ENCODE results near the gene RASAL2. TPM values are rescaled to one million over a fixed set of nuclear protein-coding genes. Genes with fewer than 3 reads are reported as not detected.
A peak's percentile ranks its signal among the peaks of the same experiment; 100 is the strongest.

RASAL2 gene
- total RNA-seq, 1 experiment from 2014 or later, result 22.2 TPM

DNA sequence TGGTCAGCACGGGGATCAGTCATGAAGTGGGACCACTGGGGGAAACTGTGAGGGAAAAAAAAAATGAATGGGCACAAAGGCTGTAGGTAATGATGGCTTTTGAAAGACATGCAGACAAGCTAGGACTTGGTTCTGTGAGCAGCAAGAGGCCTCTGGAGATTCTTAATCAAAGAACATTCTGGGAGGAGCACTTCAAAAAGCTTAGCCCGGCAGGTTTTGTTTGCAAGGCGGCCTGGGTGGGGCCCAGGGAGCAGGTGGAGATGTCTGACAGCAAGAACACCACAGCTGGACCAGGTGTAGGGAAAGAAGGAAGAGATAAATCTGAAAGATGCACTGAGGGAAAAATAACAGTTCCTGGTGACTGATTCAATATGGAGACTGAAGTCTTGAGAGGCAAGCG, 425.0 kb downstream of the RASAL2 start:
- Histone ChIP-seq H4K8ac (replicated peaks; ENCODE audit: insufficient read length, low read depth, low read length) (no peak overlapping the region), H2AK5ac (ENCODE audit: insufficient read length, low read length) (no peak overlapping the region), H3K27me3 (ENCODE audit: insufficient read depth, low read length) (no peaks in the 10 kb centered on the region), H3K4me1 (ENCODE audit: insufficient read depth, low read length) (no peaks in the 10 kb centered on the region), H3K14ac (ENCODE audit: insufficient read depth, low read length) (no peak overlapping the region), H2BK12ac (ENCODE audit: insufficient read length, low read depth, low read length) (no peak overlapping the region), H3K27ac (ENCODE audit: insufficient read length, low read depth, low read length) (no peak overlapping the region), H2BK15ac (ENCODE audit: low read depth, low read length) (no peak overlapping the region), H4K5ac (ENCODE audit: insufficient read length, low read depth, low read length) (no peak overlapping the region), H2BK20ac (ENCODE audit: low read depth, low read length, poor library complexity, severe bottlenecking) (no peak overlapping the region), H3K4ac (ENCODE audit: low read depth, low read length) (no peak overlapping the region), H3K79me2 (ENCODE audit: insufficient read depth, low read length) (no peaks in the 10 kb centered on the region), H3K79me1 (ENCODE audit: insufficient read depth, low read depth, low read length, poor library complexity, severe bottlenecking) (no peaks in the 10 kb centered on the region), H3K9me3 (ENCODE audit: control insufficient read depth, low read depth, low read length) (no peaks in the 10 kb centered on the region), H3K9ac (ENCODE audit: extremely low read depth, insufficient read length, low read length) (no peak overlapping the region), H3K56ac (ENCODE audit: insufficient read length, low read depth, low read length) (no peak overlapping the region), H3K23me2 (ENCODE audit: insufficient read length, low read depth, low read length, poor library complexity, severe bottlenecking) (no peaks in the 10 kb centered on the region), H2BK120ac (ENCODE audit: low read depth, low read length, poor library complexity, severe bottlenecking) (no peak overlapping the region), H3K18ac (ENCODE audit: insufficient read length, low read depth, low read length) (no peak overlapping the region), H4K91ac (ENCODE audit: insufficient read length, low read depth, low read length) (no peak overlapping the region), H2BK5ac (ENCODE audit: insufficient read length, low read length) (no peak overlapping the region), H3K23ac (ENCODE audit: insufficient read length, low read depth, low read length) (no peak overlapping the region), H3T11ph (ENCODE audit: low read length) (no peak overlapping the region), H2AFZ (ENCODE audit: low read length) (no peak overlapping the region), H3K4me2 (ENCODE audit: insufficient read depth, insufficient read length, low read length) (no peak overlapping the region), H4K20me1 (ENCODE audit: control insufficient read depth, insufficient read depth, insufficient read length) (no peaks in the 10 kb centered on the region)
- Mint-ChIP-seq H3K36me3 (ENCODE audit: insufficient read depth in 1 of 3, low read depth in 3 of 3) (no peaks in the 10 kb centered on the region), H3K27ac (peak overlapping the region in 1 of 3 experiments; percentile 32; a peak in 1 of 7 replicates), H3K27me3 (ENCODE audit: low read depth) (no peaks in the 10 kb centered on the region), H3K9me3 (no peaks in the 10 kb centered on the region; a peak in 1 of 5 replicates), H3K4me3 (no peak overlapping the region), H3K4me1 (peaks cover 4 to 8% of the 10 kb centered on the region in 2 experiments)
- no peak for DNase-seq
- TF ChIP-seq, protein P1, sequence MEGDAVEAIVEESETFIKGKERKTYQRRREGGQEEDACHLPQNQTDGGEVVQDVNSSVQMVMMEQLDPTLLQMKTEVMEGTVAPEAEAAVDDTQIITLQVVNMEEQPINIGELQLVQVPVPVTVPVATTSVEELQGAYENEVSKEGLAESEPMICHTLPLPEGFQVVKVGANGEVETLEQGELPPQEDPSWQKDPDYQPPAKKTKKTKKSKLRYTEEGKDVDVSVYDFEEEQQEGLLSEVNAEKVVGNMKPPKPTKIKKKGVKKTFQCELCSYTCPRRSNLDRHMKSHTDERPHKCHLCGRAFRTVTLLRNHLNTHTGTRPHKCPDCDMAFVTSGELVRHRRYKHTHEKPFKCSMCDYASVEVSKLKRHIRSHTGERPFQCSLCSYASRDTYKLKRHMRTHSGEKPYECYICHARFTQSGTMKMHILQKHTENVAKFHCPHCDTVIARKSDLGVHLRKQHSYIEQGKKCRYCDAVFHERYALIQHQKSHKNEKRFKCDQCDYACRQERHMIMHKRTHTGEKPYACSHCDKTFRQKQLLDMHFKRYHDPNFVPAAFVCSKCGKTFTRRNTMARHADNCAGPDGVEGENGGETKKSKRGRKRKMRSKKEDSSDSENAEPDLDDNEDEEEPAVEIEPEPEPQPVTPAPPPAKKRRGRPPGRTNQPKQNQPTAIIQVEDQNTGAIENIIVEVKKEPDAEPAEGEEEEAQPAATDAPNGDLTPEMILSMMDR (conservative IDR thresholded peaks at IDR 0.05), result no peak
- no CpG with 5 or more reads among the region's 4 CpGs for WGBS (ENCODE audit: extremely low coverage, insufficient read length, low lambda C conversion rate)
